WTC11 (cell line): ENCODE results near the gene SMOC1. TPM values are rescaled to one million over a fixed set of nuclear protein-coding genes. Genes with fewer than 3 reads are reported as not detected.

Experiments used
- ATAC-seq: fragments of 200-7000 bp; cut with Tn5 transposase; 2 replicates; pipeline ENCODE4 v1.10.0; 2021; ENCODE audit warnings: mild to moderate bottlenecking, moderate library complexity
- CTCF ChIA-PET: fragments of 300-600 bp; sonication (Branson Sonifier 250); formaldehyde crosslinking; loops from one replicate; lab custom pipeline; 2021; ENCODE audit warnings: antibody characterized with exemption; lab: Charles Lee
- POLR2A ChIA-PET: fragments of 350-600 bp; sonication (Branson Sonifier 250); formaldehyde crosslinking; loops from one replicate; lab custom pipeline; 2021; ENCODE audit warnings: antibody characterized with exemption; lab: Charles Lee
- DNase-seq: peaks from one replicate; pipeline ENCODE4 v3.0.0; 2021; ENCODE audit warnings: low spot score
- H3K27ac Mint-ChIP-seq: 2 replicates; pipeline ENCODE4 v1.8.0; 2021; ENCODE audit warnings: mixed read lengths
- H3K27me3 Mint-ChIP-seq: 2 replicates; pipeline ENCODE4 v1.8.0; 2021; ENCODE audit warnings: low read depth, mild to moderate bottlenecking, moderate library complexity, mixed read lengths
- H3K36me3 Mint-ChIP-seq: 2 replicates; pipeline ENCODE4 v1.8.0; 2021; ENCODE audit warnings: mixed read lengths
- H3K4me1 Mint-ChIP-seq: 2 replicates; pipeline ENCODE4 v1.8.0; 2022; ENCODE audit warnings: mixed read lengths
- H3K4me3 Mint-ChIP-seq: 2 replicates; pipeline ENCODE4 v1.8.0; 2021; ENCODE audit warnings: mild to moderate bottlenecking, moderate library complexity, mixed read lengths
- H3K9me3 Mint-ChIP-seq: 2 replicates; pipeline ENCODE4 v1.8.0; 2021; ENCODE audit warnings: mixed read lengths
- CREB1 ChIP-seq: sonication (generic); formaldehyde crosslinking; IDR thresholded peaks from 2 replicates; pipeline ENCODE4 v1.8.0; 2023; ENCODE audit warnings: mild to moderate bottlenecking, missing genetic modification reagents
- CREM ChIP-seq: sonication (generic); formaldehyde crosslinking; IDR thresholded peaks from 2 replicates; pipeline ENCODE4 v1.8.1; 2022; ENCODE audit warnings: mild to moderate bottlenecking, missing genetic modification reagents, moderate library complexity
- ELF4 ChIP-seq: sonication (generic); formaldehyde crosslinking; IDR thresholded peaks from 2 replicates; pipeline ENCODE4 v1.8.1; 2022; ENCODE audit warnings: low read depth, mild to moderate bottlenecking, moderate library complexity, missing genetic modification reagents
- EMX1 ChIP-seq: fragments of 250-450 bp; sonication (Bioruptor Pico); IDR thresholded peaks from 2 replicates; pipeline ENCODE4 v1.8.0; 2021; ENCODE audit warnings: mild to moderate bottlenecking
- FOXK1 ChIP-seq: sonication (generic); formaldehyde crosslinking; IDR thresholded peaks from 2 replicates; pipeline ENCODE4 v1.8.0; 2022; ENCODE audit warnings: mild to moderate bottlenecking, moderate library complexity, missing genetic modification reagents
- FOXP1 ChIP-seq: sonication (generic); formaldehyde crosslinking; IDR thresholded peaks from 2 replicates; pipeline ENCODE4 v1.8.0; 2022; ENCODE audit warnings: missing genetic modification reagents, mild to moderate bottlenecking, moderate library complexity, borderline replicate concordance
- GABPB1 ChIP-seq: sonication (generic); formaldehyde crosslinking; IDR thresholded peaks from 2 replicates; pipeline ENCODE4 v1.8.1; 2023; ENCODE audit warnings: mild to moderate bottlenecking, missing genetic modification reagents
- JAZF1 ChIP-seq: fragments of 250-450 bp; sonication (Bioruptor Pico); IDR thresholded peaks from 2 replicates; pipeline ENCODE4 v1.9.0; 2021; ENCODE audit warnings: moderate library complexity, mild to moderate bottlenecking, inconsistent platforms
- MYBL2 ChIP-seq: sonication (generic); formaldehyde crosslinking; IDR thresholded peaks from 2 replicates; pipeline ENCODE4 v1.8.1; 2023; ENCODE audit warnings: mild to moderate bottlenecking, moderate library complexity, missing genetic modification reagents
- NFATC4 ChIP-seq: fragments of 250-450 bp; sonication (Bioruptor Pico); IDR thresholded peaks from 2 replicates; pipeline ENCODE4 v1.9.0; 2021; ENCODE audit warnings: mild to moderate bottlenecking
- NFYB ChIP-seq: sonication (generic); formaldehyde crosslinking; conservative IDR thresholded peaks from 2 replicates; pipeline ENCODE4 v1.8.0; 2022; ENCODE audit warnings: low read depth, missing genetic modification reagents
- NR1H2 ChIP-seq: sonication (generic); formaldehyde crosslinking; IDR thresholded peaks from 2 replicates; pipeline ENCODE4 v1.9.0; 2021; ENCODE audit warnings: mild to moderate bottlenecking, moderate library complexity, missing genetic modification reagents
- OVOL2 ChIP-seq: fragments of 250-450 bp; sonication (Bioruptor Pico); IDR thresholded peaks from 2 replicates; pipeline ENCODE4 v1.9.0; 2021; ENCODE audit warnings: mild to moderate bottlenecking, borderline replicate concordance
- SMAD4 ChIP-seq: sonication (generic); formaldehyde crosslinking; IDR thresholded peaks from 2 replicates; pipeline ENCODE4 v1.8.0; 2022; ENCODE audit warnings: mild to moderate bottlenecking, missing genetic modification reagents
- SOX15 ChIP-seq: fragments of 250-450 bp; sonication (Bioruptor Pico); IDR thresholded peaks from 2 replicates; pipeline ENCODE4 v1.9.0; 2021; ENCODE audit warnings: mild to moderate bottlenecking
- TEAD4 ChIP-seq: sonication (generic); formaldehyde crosslinking; IDR thresholded peaks from 2 replicates; pipeline ENCODE4 v1.8.0; 2022; ENCODE audit warnings: mild to moderate bottlenecking, missing genetic modification reagents
- ZNF138 ChIP-seq: sonication (generic); formaldehyde crosslinking; conservative IDR thresholded peaks from 2 replicates; pipeline ENCODE4 v1.8.1; 2022; ENCODE audit warnings: mild to moderate bottlenecking, moderate library complexity, missing genetic modification reagents
- ZNF219 ChIP-seq: sonication (generic); formaldehyde crosslinking; IDR thresholded peaks from 2 replicates; pipeline ENCODE4 v1.8.0; 2023; ENCODE audit warnings: missing genetic modification reagents, mild to moderate bottlenecking, borderline replicate concordance
- ZNF263 ChIP-seq: sonication (generic); formaldehyde crosslinking; IDR thresholded peaks from 2 replicates; pipeline ENCODE4 v1.8.1; 2022; ENCODE audit warnings: low read depth, mild to moderate bottlenecking, moderate library complexity, missing genetic modification reagents
- ZNF396 ChIP-seq: fragments of 250-450 bp; sonication (Bioruptor Pico); IDR thresholded peaks from 2 replicates; pipeline ENCODE4 v1.8.0; 2021; ENCODE audit warnings: mild to moderate bottlenecking, moderate library complexity, borderline replicate concordance
- ZNF416 ChIP-seq: fragments of 250-450 bp; sonication (Bioruptor Pico); IDR thresholded peaks from 2 replicates; pipeline ENCODE4 v1.9.0; 2021; ENCODE audit warnings: mild to moderate bottlenecking, inconsistent platforms
- total RNA-seq: library from RNA; stranded (reverse); gene quantifications from 3 replicates; pipeline ENCODE4 v1.2.3, GENCODE V29; 2021
- TF ChIP-seq, protein P1 (sequence below): sonication (generic); formaldehyde crosslinking; IDR thresholded peaks from 2 replicates; pipeline ENCODE4 v1.8.0; 2022; ENCODE audit warnings: mild to moderate bottlenecking, missing genetic modification reagents
- TF ChIP-seq, protein P2 (sequence below): sonication (generic); formaldehyde crosslinking; IDR thresholded peaks from 2 replicates; pipeline ENCODE4 v1.8.0; 2022; ENCODE audit warnings: mild to moderate bottlenecking, missing genetic modification reagents
- TF ChIP-seq, protein P3 (sequence below): fragments of 250-450 bp; sonication (Bioruptor Pico); conservative IDR thresholded peaks from 2 replicates; pipeline ENCODE4 v1.9.0; 2021; ENCODE audit warnings: mild to moderate bottlenecking
- TF ChIP-seq, protein P4 (sequence below): fragments of 250-450 bp; sonication (Bioruptor Pico); IDR thresholded peaks from 2 replicates; pipeline ENCODE4 v1.9.0; 2021; ENCODE audit warnings: mild to moderate bottlenecking

SMOC1 gene
- total RNA-seq, 1 experiment from 2014 or later: 1.1 TPM

DNA sequence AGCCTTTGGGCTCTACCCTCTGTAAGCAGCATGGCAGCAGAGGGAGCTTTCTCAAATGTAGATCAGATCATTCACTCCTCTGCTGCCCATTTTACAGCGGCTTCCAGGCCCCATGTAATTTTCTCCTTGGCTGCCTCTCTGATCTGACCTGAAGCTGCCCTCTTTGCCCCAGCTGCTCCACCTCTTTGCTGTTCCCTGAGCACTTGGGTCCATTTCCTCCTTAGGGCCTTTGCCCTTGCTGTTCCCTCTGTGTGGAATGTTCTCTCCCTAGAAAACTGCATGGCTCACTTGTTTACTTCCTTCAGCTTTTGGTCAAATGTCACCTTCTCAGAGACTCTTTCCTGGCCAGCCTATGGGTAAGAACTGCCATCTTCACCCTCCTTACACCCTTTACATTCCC is 37.2 kb downstream of the SMOC1 start (continued):
- TF ChIP-seq, protein P1, sequence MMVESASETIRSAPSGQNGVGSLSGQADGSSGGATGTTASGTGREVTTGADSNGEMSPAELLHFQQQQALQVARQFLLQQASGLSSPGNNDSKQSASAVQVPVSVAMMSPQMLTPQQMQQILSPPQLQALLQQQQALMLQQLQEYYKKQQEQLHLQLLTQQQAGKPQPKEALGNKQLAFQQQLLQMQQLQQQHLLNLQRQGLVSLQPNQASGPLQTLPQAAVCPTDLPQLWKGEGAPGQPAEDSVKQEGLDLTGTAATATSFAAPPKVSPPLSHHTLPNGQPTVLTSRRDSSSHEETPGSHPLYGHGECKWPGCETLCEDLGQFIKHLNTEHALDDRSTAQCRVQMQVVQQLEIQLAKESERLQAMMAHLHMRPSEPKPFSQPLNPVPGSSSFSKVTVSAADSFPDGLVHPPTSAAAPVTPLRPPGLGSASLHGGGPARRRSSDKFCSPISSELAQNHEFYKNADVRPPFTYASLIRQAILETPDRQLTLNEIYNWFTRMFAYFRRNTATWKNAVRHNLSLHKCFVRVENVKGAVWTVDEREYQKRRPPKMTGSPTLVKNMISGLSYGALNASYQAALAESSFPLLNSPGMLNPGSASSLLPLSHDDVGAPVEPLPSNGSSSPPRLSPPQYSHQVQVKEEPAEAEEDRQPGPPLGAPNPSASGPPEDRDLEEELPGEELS: no peak
- TF ChIP-seq OVOL2 (CRISPR knock-in tag) (no peak), FOXP1 (CRISPR knock-in tag) (no peak), ZNF263 (no peak), NFATC4 (CRISPR knock-in tag) (no peak), CREM (CRISPR knock-in tag) (no peak), CREB1 (CRISPR knock-in tag) (no peak), EMX1 (CRISPR knock-in tag) (no peak)

DNA sequence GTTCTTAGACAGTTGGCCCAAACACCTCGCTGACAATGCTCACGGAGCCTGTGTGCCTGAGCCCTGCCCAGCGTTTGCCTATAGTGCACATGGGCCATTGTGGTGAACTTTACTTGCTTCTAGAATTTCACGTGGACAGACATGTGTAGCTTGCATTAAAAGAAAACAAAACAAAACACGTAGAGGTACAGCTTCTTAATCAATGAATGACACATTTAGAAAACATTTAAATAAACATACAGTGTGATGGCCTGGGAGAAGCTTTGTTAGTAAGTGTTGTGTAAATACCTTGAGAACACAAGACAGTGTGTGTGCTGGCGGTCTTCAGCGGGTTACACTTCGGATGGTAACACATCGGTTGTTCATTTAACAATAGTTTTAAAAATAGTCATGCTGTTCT is 38.1 kb downstream of the SMOC1 start:
- ChIA-PET CTCF (interaction anchor here (1.4 kb wide), 1 partner anchor 21 kb away, joined by 5 read pairs; no protein-coding TSS in a partner anchor), POLR2A (interaction anchor here (0.6 kb wide), 1 partner anchor 252 kb away, joined by 4 read pairs; no protein-coding TSS in a partner anchor)
- Mint-ChIP-seq H3K27me3 (no peaks in the 10 kb centered on the region), H3K27ac (no peak overlapping the region), H3K4me1 (peaks cover 12% of the 10 kb centered on the region), H3K9me3 (no peaks in the 10 kb centered on the region), H3K36me3 (no peaks in the 10 kb centered on the region), H3K4me3 (no peak overlapping the region)
- TF ChIP-seq NFYB: no peak
- no peak for TF ChIP-seq JAZF1 (CRISPR knock-in tag)
- TF ChIP-seq SOX15 (CRISPR knock-in tag): no peak
- TF ChIP-seq, protein P2, sequence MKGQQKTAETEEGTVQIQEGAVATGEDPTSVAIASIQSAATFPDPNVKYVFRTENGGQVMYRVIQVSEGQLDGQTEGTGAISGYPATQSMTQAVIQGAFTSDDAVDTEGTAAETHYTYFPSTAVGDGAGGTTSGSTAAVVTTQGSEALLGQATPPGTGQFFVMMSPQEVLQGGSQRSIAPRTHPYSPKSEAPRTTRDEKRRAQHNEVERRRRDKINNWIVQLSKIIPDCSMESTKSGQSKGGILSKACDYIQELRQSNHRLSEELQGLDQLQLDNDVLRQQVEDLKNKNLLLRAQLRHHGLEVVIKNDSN (CRISPR knock-in tag): no peak
- TF ChIP-seq CREB1 (CRISPR knock-in tag): no peak
- TF ChIP-seq, protein P1: no peak
- TF ChIP-seq GABPB1 (CRISPR knock-in tag): no peak
- no peak for TF ChIP-seq ZNF396 (CRISPR knock-in tag)
- TF ChIP-seq, protein P3, sequence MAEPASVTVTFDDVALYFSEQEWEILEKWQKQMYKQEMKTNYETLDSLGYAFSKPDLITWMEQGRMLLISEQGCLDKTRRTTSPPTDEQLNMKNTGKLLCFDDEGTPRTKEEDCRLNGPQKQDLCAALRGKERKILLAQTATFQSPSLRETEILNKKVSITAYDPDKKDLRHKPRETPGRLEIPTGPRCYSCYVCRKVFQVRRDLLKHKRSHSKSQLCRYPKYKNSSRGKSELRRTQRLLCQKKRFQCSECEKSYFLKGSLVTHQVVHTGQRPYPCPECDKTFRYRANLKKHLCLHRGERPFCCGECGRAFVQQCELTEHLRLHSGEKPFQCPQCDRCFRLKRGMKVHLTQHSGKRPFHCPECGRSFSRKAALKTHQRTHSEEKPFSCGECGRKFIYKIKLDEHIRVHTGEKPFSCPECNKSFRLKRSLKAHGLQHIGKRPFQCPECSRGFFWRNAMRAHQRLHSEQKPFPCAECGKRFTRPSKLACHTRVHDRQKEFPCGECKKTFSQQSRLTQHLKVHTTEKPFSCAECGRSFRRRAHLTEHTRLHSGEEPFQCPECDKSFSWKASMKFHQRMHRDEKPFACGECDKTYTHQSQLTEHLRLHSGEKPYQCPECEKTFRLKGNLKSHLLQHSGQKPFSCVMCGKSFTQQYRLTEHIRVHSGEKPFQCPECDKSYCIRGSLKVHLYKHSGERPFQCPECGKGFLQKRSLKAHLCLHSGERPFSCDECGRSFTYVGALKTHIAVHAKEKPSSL (CRISPR knock-in tag): no peak
- TF ChIP-seq ZNF416 (CRISPR knock-in tag): no peak
- no peak for TF ChIP-seq ELF4 (CRISPR knock-in tag)
- TF ChIP-seq NR1H2 (CRISPR knock-in tag): no peak
- DNase-seq (no peak), ATAC-seq (no peak)

DNA sequence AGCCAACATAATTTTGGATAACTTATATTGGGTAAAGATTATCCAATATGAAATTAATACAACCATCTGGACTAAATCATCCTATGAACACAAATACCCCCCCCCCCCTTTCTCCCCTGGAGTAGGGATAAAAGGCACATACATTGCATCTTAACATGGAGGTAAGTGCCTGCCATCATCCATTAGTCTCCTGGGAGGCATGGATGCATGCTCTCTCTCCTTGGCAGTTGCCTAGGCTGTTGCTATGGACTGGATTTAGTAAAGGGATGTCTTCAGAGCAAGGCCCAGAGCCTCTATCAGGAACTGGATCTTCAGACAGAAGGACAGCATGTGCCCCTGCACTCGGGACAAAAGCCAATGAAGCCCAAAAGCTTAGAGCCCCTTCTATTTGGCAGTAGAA is 40.6 kb downstream of the SMOC1 start:
- POLR2A ChIA-PET: no interaction called here
- H3K9me3 Mint-ChIP-seq: no peaks in the 10 kb centered on the region
- no peak for ATAC-seq
- CTCF ChIA-PET: interaction anchor here (1.3 kb wide), 1 partner anchor 41 kb away, joined by 3 read pairs; the partner anchor contains the start of gene SMOC1
- no peaks in the 10 kb centered on the region for H3K27me3 Mint-ChIP-seq
- TF ChIP-seq FOXK1 (no peak), ZNF219 (CRISPR knock-in tag) (no peak), TEAD4 (CRISPR knock-in tag) (no peak), SMAD4 (no peak), MYBL2 (CRISPR knock-in tag) (no peak), ZNF138 (CRISPR knock-in tag) (no peak)
- TF ChIP-seq, protein P4, sequence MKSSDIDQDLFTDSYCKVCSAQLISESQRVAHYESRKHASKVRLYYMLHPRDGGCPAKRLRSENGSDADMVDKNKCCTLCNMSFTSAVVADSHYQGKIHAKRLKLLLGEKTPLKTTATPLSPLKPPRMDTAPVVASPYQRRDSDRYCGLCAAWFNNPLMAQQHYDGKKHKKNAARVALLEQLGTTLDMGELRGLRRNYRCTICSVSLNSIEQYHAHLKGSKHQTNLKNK (CRISPR knock-in tag): no peak
- H3K36me3 Mint-ChIP-seq: no peaks in the 10 kb centered on the region
- peaks cover 15% of the 10 kb centered on the region for H3K4me1 Mint-ChIP-seq
- no peak overlapping the region for H3K4me3 Mint-ChIP-seq
- no peak for DNase-seq
- H3K27ac Mint-ChIP-seq: no peak overlapping the region
